ENCODE data around the gene B2M.
"Not testable (repeated sequence)": the region's sequence is repeated elsewhere in the genome, so short reads cannot be mapped to it uniquely, and the experiment has no call there.

Gene B2M

DNA sequence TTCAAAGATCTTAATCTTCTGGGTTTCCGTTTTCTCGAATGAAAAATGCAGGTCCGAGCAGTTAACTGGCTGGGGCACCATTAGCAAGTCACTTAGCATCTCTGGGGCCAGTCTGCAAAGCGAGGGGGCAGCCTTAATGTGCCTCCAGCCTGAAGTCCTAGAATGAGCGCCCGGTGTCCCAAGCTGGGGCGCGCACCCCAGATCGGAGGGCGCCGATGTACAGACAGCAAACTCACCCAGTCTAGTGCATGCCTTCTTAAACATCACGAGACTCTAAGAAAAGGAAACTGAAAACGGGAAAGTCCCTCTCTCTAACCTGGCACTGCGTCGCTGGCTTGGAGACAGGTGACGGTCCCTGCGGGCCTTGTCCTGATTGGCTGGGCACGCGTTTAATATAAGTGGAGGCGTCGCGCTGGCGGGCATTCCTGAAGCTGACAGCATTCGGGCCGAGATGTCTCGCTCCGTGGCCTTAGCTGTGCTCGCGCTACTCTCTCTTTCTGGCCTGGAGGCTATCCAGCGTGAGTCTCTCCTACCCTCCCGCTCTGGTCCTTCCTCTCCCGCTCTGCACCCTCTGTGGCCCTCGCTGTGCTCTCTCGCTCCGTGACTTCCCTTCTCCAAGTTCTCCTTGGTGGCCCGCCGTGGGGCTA is at the start of gene B2M, which contains the start of gene PATL2:
Gene B2M, plus strand, starts transcription at position 422 of the 647 bp plus-strand sequence. Its CDS starts 30 bp downstream, at position 452.
Gene PATL2, minus strand, starts transcription at position 228 of the 647 bp plus-strand sequence. CDS start 34,833 bp downstream, outside the sequence.
- peak; percentile 99 for DNase-seq

DNA sequence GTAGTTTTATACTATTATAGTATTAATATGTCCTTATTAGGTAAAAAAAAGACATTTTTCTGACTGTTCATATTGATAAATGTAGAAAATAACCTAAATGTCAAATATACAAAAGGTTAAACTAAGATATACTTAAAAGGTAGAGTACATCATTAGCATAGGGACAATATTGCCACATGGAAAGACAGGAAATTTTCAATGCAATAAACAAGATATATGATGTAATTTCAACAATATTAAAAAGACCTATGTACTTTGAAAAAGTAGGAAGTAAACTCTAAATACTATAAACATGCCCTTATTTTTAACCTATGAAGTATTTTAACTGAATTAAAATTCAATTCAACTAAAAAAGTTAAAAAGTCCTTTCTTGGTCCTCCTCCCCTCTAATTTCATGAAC is 49.7 kb upstream of the B2M start:
- no peak for DNase-seq

DNA sequence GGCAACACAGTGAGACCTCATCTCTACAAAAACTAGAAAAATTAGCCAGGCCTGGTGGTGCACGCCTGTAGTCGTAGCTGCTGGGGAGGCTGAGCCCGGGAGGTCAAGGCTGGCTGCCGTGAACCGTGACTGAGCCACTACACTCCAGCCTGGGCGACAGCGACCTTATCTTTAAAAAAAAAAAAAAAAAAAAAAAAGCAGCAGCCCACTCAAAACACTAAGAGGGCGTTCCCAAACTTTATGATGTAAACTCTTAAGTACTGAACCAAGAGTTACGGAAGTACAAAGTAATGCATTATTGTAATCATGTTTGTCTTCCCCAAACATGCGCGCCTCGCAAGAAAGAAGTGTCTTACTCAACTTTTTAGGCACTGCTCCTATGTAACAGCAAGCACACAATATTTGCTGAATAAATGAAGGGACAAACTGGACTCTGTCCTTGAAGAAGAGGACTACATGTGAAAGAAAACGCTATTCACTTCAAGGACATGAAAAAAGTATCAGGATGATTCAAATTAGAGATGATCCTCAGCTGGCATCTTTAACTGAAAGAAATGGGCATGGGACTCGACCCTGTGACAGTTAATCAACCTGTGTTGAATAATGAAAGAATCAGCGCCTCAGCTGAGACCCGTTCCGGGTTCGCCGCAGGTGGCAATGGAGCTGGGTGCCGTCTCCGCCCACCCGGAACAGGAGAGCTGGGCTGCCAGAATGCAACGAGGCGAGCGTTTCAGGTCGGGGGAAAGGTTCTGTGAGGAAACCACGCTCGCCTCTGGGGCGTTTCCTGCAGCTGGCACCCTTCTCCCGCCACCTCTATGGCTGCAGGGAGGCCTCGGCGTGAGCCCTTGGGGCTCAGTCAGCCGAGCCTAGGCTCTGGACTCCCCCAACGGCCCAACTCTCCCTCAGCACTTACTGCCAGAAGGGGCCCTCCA is 48.6 kb upstream of the B2M start:
- peak; percentile 91 for DNase-seq

DNA sequence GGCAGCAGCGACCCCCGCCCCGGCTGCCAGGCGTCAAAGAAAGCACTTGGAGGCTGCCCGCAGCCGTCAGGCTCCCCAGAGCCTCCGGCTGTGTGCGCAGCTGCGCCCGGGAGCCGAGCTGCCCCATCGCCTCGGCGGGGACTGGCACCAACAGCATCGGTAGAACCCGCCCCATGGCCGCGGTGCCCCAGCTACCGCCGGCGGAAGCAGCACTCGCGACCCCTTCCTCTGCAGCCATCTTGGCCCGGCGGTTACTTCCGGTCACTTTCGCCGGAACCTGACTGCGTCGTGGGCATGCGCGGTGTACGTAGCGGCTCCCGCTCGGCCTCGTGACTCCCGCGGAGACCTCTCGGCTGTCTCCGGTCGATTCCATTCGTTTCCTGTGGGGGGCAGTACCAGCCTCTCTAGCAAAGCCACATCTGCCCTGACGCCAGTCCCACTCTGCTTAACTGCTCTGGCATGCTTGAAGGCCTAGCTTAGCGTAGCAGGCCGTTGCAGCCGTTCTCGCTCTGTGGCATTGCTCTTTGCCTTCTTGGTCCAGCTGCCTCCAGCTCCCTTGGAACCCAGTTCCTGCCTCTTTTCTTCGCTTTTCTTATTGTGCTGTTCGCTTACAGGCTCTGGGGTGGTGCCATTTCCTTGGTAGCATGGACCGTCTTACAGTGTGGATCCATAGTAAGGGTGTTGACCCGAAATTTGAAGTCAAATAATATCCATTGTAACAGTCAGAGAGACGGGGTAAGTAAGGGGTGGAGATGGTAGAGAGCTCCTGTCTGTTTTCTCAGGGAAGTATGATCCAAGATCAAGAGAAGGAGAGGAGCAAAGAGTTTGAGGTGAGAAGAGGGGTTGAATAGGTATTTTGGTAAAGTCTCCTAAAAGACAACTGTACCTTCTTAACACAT is 47.7 kb upstream of the B2M start, which contains the start of gene SPG11:
Gene SPG11, minus strand, starts transcription at position 253 of the 899 bp plus-strand sequence. Its CDS starts 15 bp downstream, at position 238.
- DNase-seq: peak; percentile 99

DNA sequence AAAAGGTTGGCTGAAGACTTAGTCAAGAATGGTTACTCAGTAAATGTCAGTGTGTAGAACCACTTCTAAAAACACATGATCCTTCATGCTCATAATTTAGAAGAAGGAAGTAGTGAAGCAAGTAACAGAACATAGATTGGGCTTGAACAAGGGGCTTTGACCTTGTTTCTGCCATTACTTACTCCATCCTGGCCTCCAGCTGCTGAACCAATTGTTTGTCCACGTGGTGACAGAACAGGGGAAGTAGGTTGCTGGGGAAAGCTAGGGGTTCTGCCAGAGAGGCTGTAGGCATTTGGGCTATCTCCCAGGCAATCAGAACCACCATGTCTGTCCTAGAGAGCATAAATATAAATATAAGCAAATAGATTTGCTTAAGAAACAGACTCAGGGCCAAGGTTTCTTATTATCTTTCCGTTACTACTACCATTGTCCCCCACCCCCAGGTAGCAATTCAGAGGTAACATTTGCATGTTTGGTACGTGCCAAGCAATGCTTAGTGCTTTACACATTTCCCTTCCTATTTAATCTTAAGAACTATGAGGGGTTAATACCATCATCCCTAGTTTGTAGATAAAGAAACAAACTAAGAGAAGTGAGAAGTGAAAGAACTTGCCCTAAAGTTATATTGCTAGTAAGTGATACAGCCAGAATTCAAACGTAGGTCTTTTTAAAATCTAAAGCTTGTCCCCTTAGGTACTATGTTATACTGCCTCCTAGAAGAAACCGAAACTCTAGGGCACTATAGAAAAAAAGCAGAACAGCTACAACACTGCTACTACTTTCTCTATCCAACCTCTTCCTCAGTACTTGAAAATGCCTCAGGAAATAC is 44.9 kb upstream of the B2M start:
- peak; percentile 31 for DNase-seq

DNA sequence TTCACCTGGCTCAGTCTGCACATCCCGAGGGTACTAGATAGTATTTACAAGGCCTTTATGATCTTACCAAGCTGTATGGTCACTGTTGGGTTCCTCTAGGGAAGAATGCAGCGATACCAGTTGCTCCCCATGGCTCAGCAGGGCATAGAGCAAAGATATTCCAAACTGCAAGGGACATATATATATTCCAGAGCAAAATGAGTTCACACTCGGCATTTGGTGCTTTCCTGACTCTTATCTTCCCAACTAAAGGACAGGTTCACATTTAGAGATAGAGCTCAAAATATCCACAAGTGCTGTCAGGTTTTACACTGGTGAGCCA is 44.3 kb upstream of the B2M start:
- no peak for DNase-seq

DNA sequence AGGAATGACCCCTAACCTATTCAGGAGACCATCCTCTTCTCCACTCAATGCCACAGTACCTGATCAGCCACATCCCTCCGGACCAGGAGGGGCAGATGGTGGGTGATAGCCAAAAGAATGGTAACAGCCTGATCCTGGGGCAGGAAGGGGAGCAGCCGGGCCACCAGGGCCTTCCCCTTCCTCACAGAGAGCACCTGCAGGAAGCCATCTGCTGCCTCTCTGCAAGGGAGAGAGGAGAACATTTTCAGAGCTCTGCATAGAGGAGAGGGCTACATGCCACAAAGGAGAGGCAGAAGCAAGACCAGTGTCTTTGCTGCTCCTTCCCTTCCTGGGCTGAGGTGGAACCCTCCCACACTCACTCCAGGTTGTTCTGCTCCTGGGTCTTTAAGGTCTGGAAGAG is 42.4 kb upstream of the B2M start:
- DNase-seq: no peak

DNA sequence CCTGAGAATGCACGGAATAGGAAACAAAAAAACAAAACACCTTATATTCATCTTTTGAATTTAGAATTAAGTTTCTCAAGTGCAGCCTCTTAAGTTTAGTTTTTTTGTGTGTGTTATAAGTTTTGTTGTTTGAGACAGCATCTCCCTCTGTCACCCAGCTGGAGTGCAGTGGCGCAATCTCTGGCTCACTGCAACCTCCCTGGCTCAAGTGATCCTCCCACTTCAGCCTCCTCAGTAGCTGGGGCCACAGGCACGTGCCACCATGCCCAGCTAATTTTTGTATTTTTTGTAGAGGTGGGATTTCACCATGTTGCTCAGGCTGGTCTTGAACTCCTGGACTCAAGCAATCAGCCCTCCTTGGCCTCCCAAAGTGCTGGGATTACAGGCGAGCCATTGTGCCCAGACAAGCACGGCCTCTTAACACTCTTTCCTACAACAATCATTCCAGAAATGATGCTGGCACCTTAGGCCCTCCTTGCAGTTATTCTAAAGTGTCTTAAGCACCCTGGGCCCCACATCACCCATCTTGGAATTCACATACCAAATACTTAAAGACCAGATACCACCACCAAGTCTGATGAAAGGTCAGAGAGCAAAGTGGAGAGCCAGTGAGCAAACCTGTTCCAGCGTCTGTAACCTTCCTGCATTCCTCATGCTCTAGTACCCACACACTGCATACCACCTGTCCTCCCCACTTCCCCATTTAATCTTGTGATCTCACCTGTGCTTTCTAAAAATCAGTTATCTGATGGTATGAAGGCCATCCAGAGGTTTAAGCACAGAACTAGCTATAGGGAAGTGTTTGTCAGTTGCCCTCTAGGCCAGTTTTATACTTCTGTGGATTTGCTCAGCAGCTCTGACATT is 41.0 kb upstream of the B2M start:
- DNase-seq: no peak

DNA sequence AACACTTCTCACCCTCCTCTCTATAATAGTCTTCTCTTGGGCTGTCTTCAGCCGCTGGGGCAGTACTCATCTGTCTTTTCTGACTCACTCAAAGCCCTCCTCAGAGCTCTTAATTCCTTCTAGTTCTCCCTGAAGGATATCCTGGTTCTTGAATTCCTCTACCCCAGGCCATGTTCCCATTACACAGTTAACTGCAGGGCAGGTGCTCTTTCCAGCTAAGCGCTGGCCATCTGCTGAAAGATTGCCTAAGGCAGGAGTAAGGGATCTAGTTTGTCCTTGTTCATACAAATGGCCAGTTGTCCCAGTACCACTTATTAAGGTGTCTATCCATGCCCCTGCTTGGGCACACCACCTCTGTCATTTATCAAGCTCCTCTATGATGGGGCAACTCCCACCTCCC is 37.7 kb upstream of the B2M start:
- DNase-seq: no peak

DNA sequence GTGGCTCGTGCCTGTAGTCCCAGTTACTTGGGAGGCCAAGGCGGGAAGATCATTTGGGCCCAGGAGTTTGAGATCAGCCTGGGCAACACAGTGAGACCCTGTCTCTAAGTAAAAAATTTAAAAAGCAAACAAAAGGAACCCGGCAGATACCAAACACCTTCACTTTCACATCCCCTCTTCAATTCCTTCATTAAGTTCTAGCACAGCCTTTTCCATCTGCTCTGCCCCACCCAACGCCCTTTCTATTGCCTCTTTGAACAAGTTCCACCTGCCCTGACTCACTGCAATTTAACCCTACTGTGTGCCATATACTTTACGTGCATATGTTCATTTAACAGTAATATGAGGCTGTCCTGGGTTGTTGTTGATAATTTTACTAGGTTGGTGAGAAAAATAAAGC is 35.4 kb upstream of the B2M start:
- no peak for DNase-seq

DNA sequence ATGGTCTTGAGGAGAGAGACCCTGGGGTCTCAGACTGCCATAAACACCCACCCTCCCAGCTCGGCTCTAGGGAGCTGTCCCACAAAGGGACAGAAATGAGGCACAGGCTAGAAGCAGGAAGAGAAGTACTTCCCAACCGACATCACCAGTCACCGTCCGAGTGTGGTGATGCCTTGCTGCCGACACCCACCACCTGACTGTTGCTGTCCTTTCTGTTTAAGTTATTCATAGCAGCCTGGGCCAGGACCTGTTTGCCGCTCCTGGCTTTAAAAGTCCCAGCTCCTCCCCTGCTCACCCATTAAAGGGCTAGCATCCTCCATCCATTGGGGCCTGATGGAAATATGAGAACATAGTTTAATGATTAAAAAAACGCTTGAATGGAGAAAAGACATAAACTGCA is 34.6 kb upstream of the B2M start:
- no peak for DNase-seq

DNA sequence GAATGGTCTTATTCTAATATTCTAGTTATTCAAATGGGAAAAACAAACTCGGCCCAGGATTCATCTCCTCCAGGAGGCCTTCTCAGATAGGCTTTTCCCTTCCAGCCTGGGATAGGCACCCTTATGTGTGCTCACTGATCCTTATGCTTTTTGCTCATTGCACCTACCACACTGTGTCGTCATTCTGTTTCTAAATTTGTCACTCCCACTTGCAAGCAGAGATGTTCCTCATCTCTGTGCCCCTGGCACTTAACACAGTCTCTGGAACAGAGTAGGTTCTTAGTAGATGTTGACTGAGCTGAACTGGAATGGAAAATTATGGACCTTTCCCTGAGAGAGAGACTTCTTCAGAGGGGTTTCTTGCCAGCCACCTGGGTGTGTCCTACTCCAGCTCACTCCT is 29.1 kb upstream of the B2M start:
- DNase-seq: no peak

DNA sequence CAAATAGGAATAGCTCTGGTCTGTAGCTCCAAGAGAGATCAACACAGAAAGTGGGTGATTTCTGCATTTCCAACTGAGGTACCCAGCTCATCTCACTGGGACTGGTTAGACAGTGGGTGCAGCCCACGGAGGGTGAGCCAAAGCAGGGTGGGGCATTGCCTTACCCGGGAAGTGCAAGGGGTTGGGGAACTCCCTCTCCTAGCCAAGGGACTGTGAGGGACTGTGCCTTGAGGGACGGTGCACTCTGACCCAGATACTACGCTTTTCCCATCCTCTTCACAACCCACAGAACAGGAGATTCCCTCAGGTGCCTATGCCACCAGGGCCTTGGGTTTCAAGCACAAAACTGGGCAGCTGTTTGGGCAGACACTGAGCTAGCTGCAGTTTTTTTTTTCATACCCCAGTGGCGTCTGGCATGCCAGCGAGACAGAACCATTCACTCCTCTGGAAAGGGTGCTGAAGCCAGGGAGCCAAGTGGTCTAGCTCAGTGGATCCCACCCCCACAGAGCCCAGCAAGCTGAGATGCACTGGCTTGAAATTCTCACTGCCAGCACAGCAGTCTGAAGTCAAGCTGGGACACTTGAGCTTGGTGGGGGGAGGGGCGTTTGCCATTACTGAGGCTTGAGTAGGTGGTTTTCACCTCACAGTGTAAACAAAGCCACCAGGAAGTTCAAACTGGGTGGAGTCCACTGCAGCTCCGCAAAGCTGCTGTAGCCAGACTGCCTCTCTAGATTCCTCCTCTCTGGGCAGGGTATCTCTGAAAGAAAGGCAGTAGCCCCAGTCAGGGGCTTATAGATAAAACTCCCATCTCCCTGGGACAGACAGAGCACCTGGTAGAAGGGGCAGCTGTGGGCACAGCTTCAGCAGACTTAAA is 28.3 kb upstream of the B2M start:
- peak; percentile 84 for DNase-seq

DNA sequence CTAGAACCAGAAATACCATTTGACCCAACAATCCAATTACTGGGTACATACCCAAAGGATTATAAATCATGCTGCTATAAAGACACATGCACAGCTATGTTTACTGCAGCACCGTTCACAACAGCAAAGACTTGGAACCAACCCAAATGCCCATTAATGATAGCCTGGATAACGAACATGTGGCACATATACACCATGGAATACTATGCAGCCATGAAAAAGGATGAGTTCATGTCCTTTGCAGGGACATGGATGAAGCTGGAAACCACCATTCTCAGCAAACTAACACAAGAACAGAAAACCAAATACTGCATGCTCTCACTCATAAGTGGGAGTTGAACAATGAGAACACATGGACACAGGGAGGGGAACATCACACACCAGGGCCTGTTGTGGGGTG is 22.0 kb upstream of the B2M start:
- not testable (repeated sequence) for DNase-seq

DNA sequence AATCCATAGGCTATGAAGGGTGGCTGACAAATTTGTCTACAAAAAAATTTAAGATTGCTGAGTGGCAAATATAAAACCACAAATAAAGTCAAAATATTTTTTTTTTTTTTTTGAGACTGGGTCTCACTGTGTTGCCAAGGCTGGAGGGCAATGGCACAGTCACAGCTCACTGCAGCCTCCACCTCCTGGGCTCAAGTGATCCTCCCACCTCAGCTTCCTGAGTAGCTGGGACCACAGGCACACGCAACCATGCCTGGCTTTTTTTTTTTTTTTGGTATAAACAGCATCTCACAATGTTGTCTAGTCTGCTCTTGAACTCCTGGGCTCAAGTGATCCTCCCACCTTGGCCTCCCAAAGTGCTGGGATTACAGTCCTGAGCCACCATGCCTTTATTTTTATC is 21.1 kb upstream of the B2M start:
- not testable (repeated sequence) for DNase-seq

DNA sequence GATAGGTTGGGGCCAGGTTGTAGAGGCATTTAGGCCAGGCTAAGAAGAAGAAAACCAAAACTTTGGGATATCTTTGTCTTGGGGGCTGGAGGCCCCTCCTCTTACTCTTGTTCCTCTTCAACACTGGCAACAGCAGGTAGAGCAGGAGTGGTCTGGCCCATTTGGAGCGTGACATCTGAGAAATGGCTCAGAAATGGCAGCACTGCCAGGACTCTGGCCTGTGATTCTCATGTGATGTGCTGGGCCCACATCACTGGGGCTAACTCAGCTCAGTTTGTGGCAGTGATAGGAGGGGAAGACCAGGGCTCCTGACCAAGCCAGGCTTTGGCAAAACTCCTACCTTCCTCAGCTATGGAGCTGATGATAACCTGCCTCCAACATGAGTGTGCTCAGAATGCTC is 18.7 kb upstream of the B2M start:
- DNase-seq: no peak

DNA sequence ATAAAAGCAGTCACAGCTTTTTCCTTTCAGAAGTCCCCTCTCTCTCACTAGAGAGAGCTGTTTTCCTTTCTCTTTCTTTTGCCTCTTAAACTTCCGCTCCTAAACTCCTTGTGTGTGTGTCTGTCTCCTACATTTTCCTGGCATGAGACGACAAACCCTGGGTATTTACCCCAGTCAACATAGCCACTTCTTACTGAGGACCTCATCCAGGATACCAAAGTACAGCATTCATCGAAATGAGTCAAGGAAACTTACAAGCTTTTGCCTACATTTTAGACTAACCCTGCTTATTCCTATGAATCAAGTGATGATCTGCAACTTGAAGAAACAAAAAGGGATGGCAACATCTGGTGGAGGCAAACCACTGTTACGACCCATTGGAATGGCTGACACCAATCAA is 16.9 kb upstream of the B2M start:
- DNase-seq: no peak

DNA sequence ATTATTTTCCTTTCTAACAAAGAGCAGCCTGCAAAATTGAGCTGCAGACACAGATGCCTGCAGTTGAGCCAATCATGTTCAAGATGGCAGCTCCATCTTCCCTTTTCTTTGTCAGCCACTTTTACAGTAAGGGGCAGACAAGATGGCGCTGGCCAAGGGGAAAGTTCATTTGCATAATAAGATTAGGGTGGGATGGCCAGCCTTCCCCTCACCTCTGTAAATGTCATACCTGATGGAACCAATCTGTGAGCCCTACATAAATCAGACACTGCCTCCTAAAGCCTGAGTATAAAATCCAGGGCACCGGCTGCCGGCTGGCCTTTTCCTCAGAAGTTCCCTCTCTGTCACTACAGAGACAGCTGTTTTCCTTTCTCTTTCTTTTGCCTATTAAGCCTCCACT is 16.0 kb upstream of the B2M start:
- DNase-seq: no peak

DNA sequence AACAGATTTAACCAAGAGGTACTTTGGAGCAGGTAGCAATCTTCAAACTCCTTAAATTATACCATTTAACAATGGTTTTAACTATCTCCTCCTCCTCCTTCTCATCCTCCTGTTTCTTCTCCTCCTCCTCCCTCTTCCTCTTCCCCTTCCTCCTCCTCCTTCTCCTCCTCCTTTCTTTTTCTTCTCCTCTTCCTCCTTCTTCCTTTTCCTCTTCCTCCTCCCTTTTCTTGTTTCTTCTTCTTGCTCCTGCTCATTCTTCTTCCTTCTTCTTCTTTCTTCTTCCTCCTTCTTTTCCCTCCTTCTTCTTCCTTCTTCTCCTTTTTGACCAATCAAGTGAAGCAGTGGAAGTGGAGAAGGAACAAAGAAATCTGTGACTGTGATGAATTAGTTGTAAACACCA is 14.3 kb upstream of the B2M start:
- no peak for DNase-seq

DNA sequence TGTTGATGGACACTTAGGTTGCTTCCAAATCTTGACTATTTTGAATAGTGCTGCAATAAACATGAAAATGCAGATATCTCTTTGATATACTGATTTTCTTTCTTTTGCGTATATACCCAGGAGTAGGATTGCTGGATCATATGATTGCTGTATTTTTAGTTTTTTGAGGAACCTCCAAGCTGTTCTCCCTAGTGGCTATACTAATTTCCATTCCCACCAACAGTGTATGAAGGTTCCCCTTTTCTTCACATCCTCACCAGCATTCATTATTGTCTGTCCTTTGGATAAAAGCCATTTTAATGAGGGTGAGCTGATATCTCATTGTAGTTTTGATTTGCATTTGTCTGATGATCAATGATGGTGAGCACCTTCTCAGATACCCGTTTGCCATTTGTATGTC is 12.7 kb upstream of the B2M start:
- no peak for DNase-seq

Measured in hematopoietic multipotent progenitor cell treated with erythropoietin and hydrocortisone succinate and interleukin-3 and kit ligand, for 4 days (in vitro differentiated cells).